Upper lobe of left lung (tissue), 4 donors: ENCODE measurements around the gene SUFU.

Experiments
- EP300 ChIP-seq, 4 donors: sonication (generic); formaldehyde crosslinking; IDR thresholded peaks; one replicate each; pipeline ENCODE4 v1.5.1; 2017; ENCODE audit warnings: antibody characterized with exemption in 4 of 4, control low read depth in 2 of 4
- POLR2A ChIP-seq, 4 donors: fragments of 450-650 bp; IDR thresholded peaks; one replicate each; pipeline ENCODE4 v1.5.1; 2016 to 2017; ENCODE audit warnings: antibody characterized with exemption in 4 of 4, mild to moderate bottlenecking in 2 of 4
- POLR2AphosphoS5 ChIP-seq, 2 donors: sonication (generic); formaldehyde crosslinking; IDR thresholded peaks; one replicate each; pipeline ENCODE4 v1.5.1; 2017; ENCODE audit warnings: antibody characterized with exemption in 2 of 2
- TF ChIP-seq, protein P1 (sequence below), 6 experiments: fragments of 450-650 bp in 4 of 6; fragments of 200-600 bp in 2 of 6; sonication (generic) in 2 of 6; IDR thresholded peaks; one replicate each; pipeline ENCODE4 v1.5.1; 2016 to 2019; ENCODE audit warnings: antibody characterized with exemption in 6 of 6

GRCh38 chr10:102679596-102679995, 175.8 kb downstream of the SUFU start:
- TF ChIP-seq POLR2A (IDR thresholded peaks at IDR 0.05) (no peak), EP300 (IDR thresholded peaks at IDR 0.05) (no peak), POLR2AphosphoS5 (IDR thresholded peaks at IDR 0.05) (no peak)
- TF ChIP-seq, protein P1, sequence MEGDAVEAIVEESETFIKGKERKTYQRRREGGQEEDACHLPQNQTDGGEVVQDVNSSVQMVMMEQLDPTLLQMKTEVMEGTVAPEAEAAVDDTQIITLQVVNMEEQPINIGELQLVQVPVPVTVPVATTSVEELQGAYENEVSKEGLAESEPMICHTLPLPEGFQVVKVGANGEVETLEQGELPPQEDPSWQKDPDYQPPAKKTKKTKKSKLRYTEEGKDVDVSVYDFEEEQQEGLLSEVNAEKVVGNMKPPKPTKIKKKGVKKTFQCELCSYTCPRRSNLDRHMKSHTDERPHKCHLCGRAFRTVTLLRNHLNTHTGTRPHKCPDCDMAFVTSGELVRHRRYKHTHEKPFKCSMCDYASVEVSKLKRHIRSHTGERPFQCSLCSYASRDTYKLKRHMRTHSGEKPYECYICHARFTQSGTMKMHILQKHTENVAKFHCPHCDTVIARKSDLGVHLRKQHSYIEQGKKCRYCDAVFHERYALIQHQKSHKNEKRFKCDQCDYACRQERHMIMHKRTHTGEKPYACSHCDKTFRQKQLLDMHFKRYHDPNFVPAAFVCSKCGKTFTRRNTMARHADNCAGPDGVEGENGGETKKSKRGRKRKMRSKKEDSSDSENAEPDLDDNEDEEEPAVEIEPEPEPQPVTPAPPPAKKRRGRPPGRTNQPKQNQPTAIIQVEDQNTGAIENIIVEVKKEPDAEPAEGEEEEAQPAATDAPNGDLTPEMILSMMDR (IDR thresholded peaks at IDR 0.05), result no peak
